IMR-90 (cell line): ENCODE data around the gene KCMF1.

Source experiments
- CEBPB ChIP-seq: IDR thresholded peaks from 2 replicates; pipeline ENCODE4 v1.6.1; 2012; ENCODE audit warnings: low read depth, low read length, improper control_type of control experiment
- CTCF ChIP-seq: conservative IDR thresholded peaks from 2 replicates; pipeline ENCODE4 v1.5.1; 2012; ENCODE audit warnings: mild to moderate bottlenecking, low read depth, low read length, improper control_type of control experiment
- POLR2A ChIP-seq: IDR thresholded peaks from 2 replicates; pipeline ENCODE4 v1.6.1; 2012; ENCODE audit warnings: mild to moderate bottlenecking, low read depth, low read length
- RAD21 ChIP-seq: IDR thresholded peaks from 2 replicates; pipeline ENCODE4 v1.6.1; 2012; ENCODE audit warnings: low read length, improper control_type of control experiment
- RCOR1 ChIP-seq: IDR thresholded peaks from 2 replicates; pipeline ENCODE4 v1.6.1; 2012; ENCODE audit warnings: mild to moderate bottlenecking, low read length, improper control_type of control experiment; ENCODE audit not compliant: insufficient replicate concordance
- SMC3 ChIP-seq: fragments of 150-350 bp; IDR thresholded peaks from 2 replicates; pipeline ENCODE4 v1.6.1; 2016; ENCODE audit warnings: low read depth, mild to moderate bottlenecking, antibody characterized with exemption, low read length, moderate library complexity

GRCh38 chr2:84947010-84947593 lies 23.9 kb upstream of the KCMF1 start:
- TF ChIP-seq CTCF (no peak), POLR2A (no peak), SMC3 (no peak), RAD21 (no peak), CEBPB (no peak), RCOR1 (no peak)
